ACC112 (cell line): Measurements from ENCODE around the gene MMP2.

Source experiments
- H2AFZ ChIP-seq: fragments of 200-600 bp; sonication (generic); one replicate; pipeline ENCODE4 v1.6.0; 2017; ENCODE audit warnings: antibody characterized with exemption, low read length; ENCODE audit not compliant: unreplicated experiment
- H3K27ac ChIP-seq: fragments of 200-600 bp; sonication (generic); 2 replicates; pipeline ENCODE4 v1.5.1; 2014; ENCODE audit warnings: low read depth, mild to moderate bottlenecking, antibody characterized with exemption, low read length, moderate library complexity
- H3K27me3 ChIP-seq: fragments of 200-600 bp; sonication (generic); 2 replicates; pipeline ENCODE4 v1.6.1; 2014; ENCODE audit warnings: mild to moderate bottlenecking, antibody characterized with exemption, low read length, moderate library complexity, mixed read lengths; ENCODE audit not compliant: insufficient read depth
- H3K36me3 ChIP-seq: fragments of 200-600 bp; sonication (generic); 2 replicates; pipeline ENCODE4 v1.6.1; 2016; ENCODE audit warnings: mild to moderate bottlenecking, antibody characterized with exemption, low read length, moderate library complexity, mixed read lengths; ENCODE audit not compliant: insufficient read depth
- H3K4me1 ChIP-seq: fragments of 200-600 bp; sonication (generic); one replicate; pipeline ENCODE4 v1.6.1; 2016; ENCODE audit warnings: low read length, mixed read lengths; ENCODE audit not compliant: insufficient read depth, unreplicated experiment, control insufficient read depth
- H3K4me3 ChIP-seq: fragments of 200-600 bp; sonication (generic); 2 replicates; pipeline ENCODE4 v1.5.1; 2014; ENCODE audit warnings: mild to moderate bottlenecking, low read depth, low read length
- H3K79me2 ChIP-seq: fragments of 200-600 bp; sonication (generic); one replicate; pipeline ENCODE4 v1.6.0; 2016; ENCODE audit warnings: low read length; ENCODE audit not compliant: control insufficient read depth, unreplicated experiment, insufficient read depth

The MMP2 gene

GRCh38 chr16:55540221-55540620, 61.2 kb downstream of the MMP2 start:
- H3K27me3 ChIP-seq, result no peaks in the 10 kb centered on the region
- H3K4me1 ChIP-seq, result peaks cover 13% of the 10 kb centered on the region
- no peaks in the 10 kb centered on the region for H3K79me2 ChIP-seq
- no peak overlapping the region for H2AFZ ChIP-seq
- no peaks in the 10 kb centered on the region for H3K36me3 ChIP-seq
- no peak overlapping the region for H3K27ac ChIP-seq
- no peak overlapping the region for H3K4me3 ChIP-seq

- Histone ChIP-seq H3K27ac (no peak overlapping the region), H3K4me1 (peaks cover 13% of the 10 kb centered on the region), H3K27me3 (no peaks in the 10 kb centered on the region), H3K4me3 (no peak overlapping the region), H3K36me3 (no peaks in the 10 kb centered on the region), H2AFZ (no peak overlapping the region), H3K79me2 (no peaks in the 10 kb centered on the region)
These were observed 63.6 kb downstream of the MMP2 start for GRCh38 chr16:55542459-55543082.

GRCh38 chr16:55543472-55543871, 64.5 kb downstream of the MMP2 start:
- H3K27ac ChIP-seq, result no peak overlapping the region
- no peaks in the 10 kb centered on the region for H3K36me3 ChIP-seq
- no peak overlapping the region for H3K4me3 ChIP-seq
- no peaks in the 10 kb centered on the region for H3K79me2 ChIP-seq
- H3K4me1 ChIP-seq, result peaks cover 13% of the 10 kb centered on the region
- no peaks in the 10 kb centered on the region for H3K27me3 ChIP-seq
- no peak overlapping the region for H2AFZ ChIP-seq

- 0 out of 2 replicates have a peak overlapping the region, but pooled peaks have one; percentile 7 for H3K27ac ChIP-seq
- H2AFZ ChIP-seq, result no peak overlapping the region
- H3K4me3 ChIP-seq, result no peak overlapping the region
- no peaks in the 10 kb centered on the region for H3K27me3 ChIP-seq
- peaks cover 9% of the 10 kb centered on the region for H3K4me1 ChIP-seq
- H3K79me2 ChIP-seq, result no peaks in the 10 kb centered on the region
- H3K36me3 ChIP-seq, result 0 out of 2 replicates have a peak, but pooled peaks cover 3% of the 10 kb centered on the region
These were observed 73.6 kb downstream of the MMP2 start for GRCh38 chr16:55552621-55553020.

- Histone ChIP-seq H3K27me3 (no peaks in the 10 kb centered on the region), H3K79me2 (no peaks in the 10 kb centered on the region), H3K27ac (no peak overlapping the region), H3K4me1 (peaks cover 23% of the 10 kb centered on the region), H3K4me3 (no peak overlapping the region), H3K36me3 (0 out of 2 replicates have a peak, but pooled peaks cover 3% of the 10 kb centered on the region), H2AFZ (no peak overlapping the region)
These were observed 76.4 kb downstream of the MMP2 start for GRCh38 chr16:55555436-55555835.
